ENCODE data around the gene DYNC1I1. TPM values are rescaled to one million over a fixed set of nuclear protein-coding genes. Genes with fewer than 3 reads are reported as not detected.

DYNC1I1 gene
- total and polyA plus RNA-seq, 2 donors (not counting 3 experiments of a cell fraction or from before 2014, with no cell fraction given) = 1.8 to 3.6 TPM

DNA sequence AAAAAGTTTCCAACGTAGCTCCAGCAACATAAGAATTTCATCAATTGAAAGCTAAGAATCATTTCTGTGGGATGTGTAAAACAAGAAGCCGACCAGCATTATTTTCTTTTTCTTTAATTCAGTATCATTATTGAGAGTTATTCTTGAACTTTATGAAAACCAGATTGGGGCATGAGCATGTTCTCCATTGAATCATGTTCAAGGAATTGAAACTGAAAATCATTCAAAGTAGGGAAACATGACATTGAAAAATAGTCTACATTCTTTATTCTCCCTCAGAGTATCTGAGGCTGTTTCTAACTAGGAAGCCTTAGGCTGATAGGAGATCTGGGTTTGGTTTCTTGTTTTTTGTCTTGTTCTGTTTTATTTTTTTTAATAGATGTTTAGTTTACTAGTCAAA lies 253.7 kb downstream of the DYNC1I1 start:
- FAIRE-seq (no peak), DNase-seq (ENCODE audit: low read depth, low spot score) (no peak)
- no TSS peak for BruUV-seq (replicated peaks)
- Histone ChIP-seq H3K4me2 (ENCODE audit: insufficient read depth, low read length) (no peak overlapping the region), H3K9ac (replicated peaks; ENCODE audit: extremely low read depth, insufficient read depth, low read length) (no peak overlapping the region), H3K4me1 (ENCODE audit: control insufficient read depth, extremely low read depth, insufficient read depth, low read length) (peaks cover 5% of the 10 kb centered on the region), H3K27me3 (ENCODE audit: control insufficient read depth in 2 of 2, insufficient read depth in 2 of 2, low read length in 2 of 2) (no peaks in the 10 kb centered on the region), H3K79me2 (ENCODE audit: control insufficient read depth, insufficient read depth, low read length) (no peaks in the 10 kb centered on the region), H3K36me3 (ENCODE audit: control insufficient read depth in 2 of 2, extremely low read depth in 1 of 2, insufficient read depth in 2 of 2, low read length in 2 of 2) (no peaks in the 10 kb centered on the region), H4K20me1 (replicated peaks; ENCODE audit: control insufficient read depth, extremely low read depth, insufficient read depth, low read length) (no peaks in the 10 kb centered on the region), H3K9me3 (replicated peaks; ENCODE audit: control insufficient read depth, insufficient read depth, low read length) (no peaks in the 10 kb centered on the region), H3K27ac (ENCODE audit: insufficient read depth, low read depth, low read length) (no peak overlapping the region), H3K4me3 (replicated peaks in 1 of 3; ENCODE audit: insufficient read depth in 1 of 3, low read depth in 1 of 3, low read length in 3 of 3) (no peak overlapping the region), H2AFZ (ENCODE audit: low read depth, low read length) (no peak overlapping the region), H3K9me1 (replicated peaks; ENCODE audit: control insufficient read depth, extremely low read depth, insufficient read depth, low read length) (no peaks in the 10 kb centered on the region)
- TF ChIP-seq MYC (IDR thresholded peaks at IDR 0.05; ENCODE audit: low read depth, low read length) = no peak
- TF ChIP-seq GATA2 (IDR thresholded peaks at IDR 0.05; ENCODE audit: insufficient read depth, insufficient read length, low read depth, low read length) = no peak
- ChIA-PET POLR2A (no interaction called here), CTCF (no interaction called here)
- dilution Hi-C loops (cut with MboI; ENCODE audit: extremely low pct_ligation_motif_present, low sequenced_read_pairs) = no loop called here
- intact Hi-C loops (cut with micrococcal nuclease) = no loop called here

DNA sequence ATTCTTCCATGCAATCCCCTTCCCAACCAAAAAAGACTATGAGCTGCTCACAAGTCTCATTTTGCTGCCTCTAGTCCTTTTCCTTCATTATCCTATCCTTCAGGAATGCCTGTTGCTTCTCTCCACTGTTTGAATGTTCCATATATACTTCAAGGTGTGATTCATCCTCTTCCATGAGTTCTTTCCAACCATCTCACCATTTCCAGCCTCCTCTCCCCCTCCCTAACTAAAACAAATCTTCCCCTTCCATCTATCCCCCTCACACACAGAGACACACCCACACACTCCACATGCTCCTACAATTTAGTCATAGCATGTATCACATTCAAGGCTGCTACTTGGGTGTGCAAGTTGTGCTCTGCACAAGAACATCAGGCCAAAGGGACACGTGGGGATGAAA lies 254.3 kb downstream of the DYNC1I1 start:
- no peak overlapping the region for H3K4me2 ChIP-seq (ENCODE audit: insufficient read depth, low read length)
- dilution Hi-C loops (cut with MboI; ENCODE audit: extremely low pct_ligation_motif_present, low sequenced_read_pairs) (no loop called here), intact Hi-C loops (cut with micrococcal nuclease) (no loop called here)
- H3K9ac ChIP-seq (replicated peaks; ENCODE audit: extremely low read depth, insufficient read depth, low read length) = no peak overlapping the region
- no peak overlapping the region for H3K4me3 ChIP-seq (replicated peaks in 1 of 3; ENCODE audit: insufficient read depth in 1 of 3, low read depth in 1 of 3, low read length in 3 of 3)
- ChIA-PET CTCF (no interaction called here), POLR2A (no interaction called here)
- H3K4me1 ChIP-seq (ENCODE audit: control insufficient read depth, extremely low read depth, insufficient read depth, low read length) = peaks cover 5% of the 10 kb centered on the region
- H3K36me3 ChIP-seq (ENCODE audit: control insufficient read depth in 2 of 2, extremely low read depth in 1 of 2, insufficient read depth in 2 of 2, low read length in 2 of 2) = no peaks in the 10 kb centered on the region
- no peak overlapping the region for H3K27ac ChIP-seq (ENCODE audit: insufficient read depth, low read depth, low read length)
- no peaks in the 10 kb centered on the region for H3K9me1 ChIP-seq (replicated peaks; ENCODE audit: control insufficient read depth, extremely low read depth, insufficient read depth, low read length)
- DNase-seq (ENCODE audit: low read depth, low spot score) (no peak), FAIRE-seq (no peak)
- TF ChIP-seq MYC (IDR thresholded peaks at IDR 0.05; ENCODE audit: low read depth, low read length) (no peak), FOS (IDR thresholded peaks at IDR 0.05; ENCODE audit: borderline replicate concordance, insufficient read depth, low read length) (no peak)
- H3K27me3 ChIP-seq (ENCODE audit: control insufficient read depth in 2 of 2, insufficient read depth in 2 of 2, low read length in 2 of 2) = no peaks in the 10 kb centered on the region
- H2AFZ ChIP-seq (ENCODE audit: low read depth, low read length) = no peak overlapping the region
- H3K79me2 ChIP-seq (ENCODE audit: control insufficient read depth, insufficient read depth, low read length) = no peaks in the 10 kb centered on the region
- H3K9me3 ChIP-seq (replicated peaks; ENCODE audit: control insufficient read depth, insufficient read depth, low read length) = no peaks in the 10 kb centered on the region
- no TSS peak for BruUV-seq (replicated peaks)
- no peaks in the 10 kb centered on the region for H4K20me1 ChIP-seq (replicated peaks; ENCODE audit: control insufficient read depth, extremely low read depth, insufficient read depth, low read length)
